ENCODE measurements around the gene RASL11A.
A peak's percentile ranks its signal among the peaks of the same experiment; 100 is the strongest.

DNA sequence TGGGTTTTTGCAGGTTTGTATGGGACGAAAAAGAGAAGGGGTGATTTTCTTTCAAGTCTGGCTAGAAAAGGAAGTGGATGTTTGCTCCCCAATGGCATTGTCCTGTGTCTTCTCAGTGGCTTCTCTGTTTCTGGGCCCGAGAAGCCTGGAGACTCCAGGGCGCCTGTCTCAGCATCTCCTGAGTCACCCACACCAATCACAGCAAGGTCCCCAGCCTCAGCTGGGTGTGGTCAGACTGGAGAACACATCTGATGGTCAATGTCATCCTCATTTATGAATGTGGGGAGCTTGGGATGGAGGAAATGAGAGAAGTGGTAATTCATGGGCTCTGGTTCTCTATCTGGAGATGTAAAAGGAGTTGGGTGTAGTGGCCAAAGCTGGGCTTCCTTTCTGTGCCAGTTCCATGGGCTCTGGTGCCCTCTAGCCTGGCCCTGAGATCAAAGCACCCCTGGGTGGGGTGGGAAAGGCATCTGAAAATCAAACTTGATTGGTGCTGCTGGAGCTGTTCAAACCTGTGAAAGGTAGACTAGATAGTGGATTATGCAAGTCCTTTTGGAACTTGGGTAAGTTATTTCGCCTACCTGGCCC, 13.4 kb downstream of the RASL11A start:
- TF ChIP-seq, protein P1, sequence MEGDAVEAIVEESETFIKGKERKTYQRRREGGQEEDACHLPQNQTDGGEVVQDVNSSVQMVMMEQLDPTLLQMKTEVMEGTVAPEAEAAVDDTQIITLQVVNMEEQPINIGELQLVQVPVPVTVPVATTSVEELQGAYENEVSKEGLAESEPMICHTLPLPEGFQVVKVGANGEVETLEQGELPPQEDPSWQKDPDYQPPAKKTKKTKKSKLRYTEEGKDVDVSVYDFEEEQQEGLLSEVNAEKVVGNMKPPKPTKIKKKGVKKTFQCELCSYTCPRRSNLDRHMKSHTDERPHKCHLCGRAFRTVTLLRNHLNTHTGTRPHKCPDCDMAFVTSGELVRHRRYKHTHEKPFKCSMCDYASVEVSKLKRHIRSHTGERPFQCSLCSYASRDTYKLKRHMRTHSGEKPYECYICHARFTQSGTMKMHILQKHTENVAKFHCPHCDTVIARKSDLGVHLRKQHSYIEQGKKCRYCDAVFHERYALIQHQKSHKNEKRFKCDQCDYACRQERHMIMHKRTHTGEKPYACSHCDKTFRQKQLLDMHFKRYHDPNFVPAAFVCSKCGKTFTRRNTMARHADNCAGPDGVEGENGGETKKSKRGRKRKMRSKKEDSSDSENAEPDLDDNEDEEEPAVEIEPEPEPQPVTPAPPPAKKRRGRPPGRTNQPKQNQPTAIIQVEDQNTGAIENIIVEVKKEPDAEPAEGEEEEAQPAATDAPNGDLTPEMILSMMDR (conservative IDR thresholded peaks at IDR 0.05), result peak; percentile 65
- TF ChIP-seq EZH2 (IDR thresholded peaks at IDR 0.05; ENCODE audit: low read depth), result no peak

Data from PC-9 (cell line).